GM19463 (cell line): ENCODE measurements around the gene TSEN2.
"Not testable (repeated sequence)": the region's sequence is repeated elsewhere in the genome, so short reads cannot be mapped to it uniquely, and the experiment has no call there.

Experiments
- ATAC-seq: cut with Tn5 transposase; IDR thresholded peaks from one replicate; pipeline ENCODE4 v1.9.1; 2021; ENCODE audit warnings: mild to moderate bottlenecking, moderate library complexity; ENCODE audit not compliant: unreplicated experiment

Gene TSEN2

DNA sequence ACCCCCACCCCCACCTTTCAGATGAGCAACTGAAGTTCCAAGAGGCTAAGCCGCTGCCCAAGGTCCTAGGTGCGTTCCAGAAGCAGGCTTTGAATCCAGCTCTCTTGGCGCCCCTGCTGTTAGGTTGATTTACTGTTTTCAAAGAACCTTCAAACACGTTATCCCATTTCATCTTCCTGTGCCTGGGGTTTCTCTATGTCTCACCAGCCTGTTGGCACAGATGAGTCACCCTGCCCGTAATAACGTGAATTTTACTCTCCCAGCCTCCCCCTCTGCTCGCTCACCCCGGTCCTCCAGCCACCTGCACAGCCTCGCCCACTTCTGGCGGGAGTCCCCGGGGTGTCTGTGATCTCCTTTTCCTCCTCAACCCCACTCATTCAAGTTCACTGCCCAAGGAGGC lies 13.0 kb upstream of the TSEN2 start:
- peak; percentile 48 for ATAC-seq

DNA sequence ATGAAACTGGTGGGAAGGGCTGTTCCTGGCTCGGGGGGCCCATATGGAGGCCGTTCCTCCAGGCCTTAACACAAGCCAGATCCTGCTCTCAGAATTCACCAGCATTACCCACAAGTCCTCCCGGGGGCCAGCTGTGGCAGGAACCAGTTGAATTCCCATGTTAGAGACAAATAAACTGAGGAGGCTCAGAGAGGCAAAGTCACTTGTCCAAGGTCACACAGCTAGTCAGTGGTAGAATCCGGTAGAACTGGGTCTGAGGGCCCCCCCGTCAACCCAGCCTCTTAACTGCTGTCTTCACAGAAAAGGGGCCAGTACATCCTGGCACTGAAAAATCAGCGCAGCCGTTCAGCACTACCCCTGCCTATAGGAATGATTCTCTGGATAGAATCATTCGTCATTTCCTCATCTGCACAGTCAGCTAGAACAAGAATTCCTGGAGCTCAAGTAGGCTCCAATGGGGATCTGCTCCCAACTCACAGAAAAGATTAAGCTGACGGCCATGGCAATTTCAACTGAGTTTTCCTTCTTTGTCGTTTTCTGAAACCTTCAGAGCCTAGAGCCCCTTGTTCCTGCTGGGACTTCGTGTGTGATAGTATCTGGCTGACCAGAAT lies 12.2 kb upstream of the TSEN2 start:
- ATAC-seq, result no peak

GRCh38 chr3:12472796-12473195 lies 11.5 kb upstream of the TSEN2 start:
- ATAC-seq, result no peak

GRCh38 chr3:12473511-12473910 lies 10.8 kb upstream of the TSEN2 start:
- no peak for ATAC-seq

GRCh38 chr3:12476238-12476897 lies 7.9 kb upstream of the TSEN2 start:
- ATAC-seq, result no peak

GRCh38 chr3:12477256-12477655 lies 7.0 kb upstream of the TSEN2 start:
- no peak for ATAC-seq

GRCh38 chr3:12478326-12478725 lies 6.0 kb upstream of the TSEN2 start:
- no peak for ATAC-seq

GRCh38 chr3:12479198-12479597 lies 5.1 kb upstream of the TSEN2 start:
- not testable (repeated sequence) for ATAC-seq

GRCh38 chr3:12479919-12480427 lies 4.3 kb upstream of the TSEN2 start:
- ATAC-seq, result no peak

GRCh38 chr3:12483410-12483809 lies 870 bp upstream of the TSEN2 start:
- no peak for ATAC-seq

DNA sequence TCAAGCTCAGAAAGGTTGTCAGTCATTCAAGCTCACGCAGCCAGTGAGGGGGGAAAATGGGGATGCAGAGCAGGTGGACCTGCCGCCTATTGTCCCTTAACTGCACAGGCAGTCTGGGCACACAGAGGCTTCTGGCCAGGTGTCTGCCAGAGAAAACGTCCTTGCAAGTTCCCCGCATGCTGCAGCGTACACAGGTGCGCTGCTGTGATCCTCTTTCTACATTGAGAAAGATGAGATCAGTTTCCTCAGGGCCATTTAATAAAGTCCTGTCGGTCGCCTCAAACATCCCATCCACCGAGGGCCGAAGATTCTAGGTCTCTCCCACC lies 445 bp upstream of the TSEN2 start:
- ATAC-seq, result no peak

DNA sequence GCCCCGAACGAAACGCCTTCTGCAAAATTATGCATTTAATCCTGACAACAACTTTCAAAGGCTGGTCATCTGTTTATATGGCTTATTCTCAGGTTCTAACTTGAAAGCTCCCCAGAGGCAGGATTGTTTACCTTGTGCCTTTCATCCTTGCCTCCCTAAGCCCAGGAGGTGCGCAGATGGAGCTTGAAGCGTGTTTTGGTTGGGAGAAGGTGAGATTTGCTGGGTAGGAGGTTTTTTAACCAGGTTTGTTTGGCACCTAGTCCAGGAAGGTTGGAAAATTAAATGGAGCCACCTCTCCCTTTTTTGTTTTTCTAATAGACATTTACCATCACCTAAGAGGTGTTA lies 675 bp downstream of the TSEN2 start:
- no peak for ATAC-seq

DNA sequence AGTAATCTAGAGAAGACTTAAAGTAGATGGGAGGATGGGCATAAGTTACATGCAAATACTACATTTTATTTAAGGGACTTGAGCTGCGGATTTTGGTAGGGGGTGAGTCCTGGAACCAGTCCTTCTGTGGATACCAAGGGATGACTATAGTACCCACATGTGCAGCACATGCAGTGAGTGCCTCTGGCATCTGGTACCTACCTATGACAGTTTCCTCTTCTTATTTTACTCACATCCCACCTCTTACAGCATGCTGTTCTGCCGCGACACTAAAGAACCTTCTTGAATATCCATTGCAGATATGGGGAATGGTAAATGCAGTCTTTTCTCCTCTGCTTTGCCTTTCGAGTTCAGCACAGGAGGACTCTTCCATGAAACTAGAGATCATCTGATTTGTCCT lies 1.7 kb downstream of the TSEN2 start:
- no peak for ATAC-seq

- ATAC-seq, result no peak
These were observed 2.6 kb downstream of the TSEN2 start for GRCh38 chr3:12486916-12487315.

- ATAC-seq, result no peak
These were observed 3.1 kb downstream of the TSEN2 start for GRCh38 chr3:12487336-12487735.

GRCh38 chr3:12487786-12488185 lies 3.5 kb downstream of the TSEN2 start:
- ATAC-seq, result no peak

GRCh38 chr3:12489368-12489767 lies 5.1 kb downstream of the TSEN2 start:
- ATAC-seq, result no peak

GRCh38 chr3:12489832-12490231 lies 5.6 kb downstream of the TSEN2 start:
- no peak for ATAC-seq

DNA sequence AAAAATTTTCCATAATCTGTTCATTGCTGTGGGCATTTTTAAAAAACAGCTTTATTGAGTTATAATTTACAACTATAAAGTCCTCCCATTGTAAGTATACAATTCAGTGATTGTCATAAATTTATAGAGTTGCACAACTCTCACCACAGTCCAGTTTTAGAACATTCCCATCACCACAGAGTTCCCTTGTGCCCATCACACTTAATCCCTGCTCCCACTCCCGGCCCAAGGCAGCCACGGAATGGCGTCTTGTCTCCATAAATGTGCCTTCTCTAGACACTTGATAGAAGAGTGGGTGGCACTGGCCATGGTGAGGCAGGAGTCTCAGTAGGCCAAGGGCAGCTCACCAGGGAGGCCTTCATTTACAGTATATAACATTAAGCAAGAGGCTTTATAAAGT lies 6.3 kb downstream of the TSEN2 start:
- ATAC-seq, result no peak

DNA sequence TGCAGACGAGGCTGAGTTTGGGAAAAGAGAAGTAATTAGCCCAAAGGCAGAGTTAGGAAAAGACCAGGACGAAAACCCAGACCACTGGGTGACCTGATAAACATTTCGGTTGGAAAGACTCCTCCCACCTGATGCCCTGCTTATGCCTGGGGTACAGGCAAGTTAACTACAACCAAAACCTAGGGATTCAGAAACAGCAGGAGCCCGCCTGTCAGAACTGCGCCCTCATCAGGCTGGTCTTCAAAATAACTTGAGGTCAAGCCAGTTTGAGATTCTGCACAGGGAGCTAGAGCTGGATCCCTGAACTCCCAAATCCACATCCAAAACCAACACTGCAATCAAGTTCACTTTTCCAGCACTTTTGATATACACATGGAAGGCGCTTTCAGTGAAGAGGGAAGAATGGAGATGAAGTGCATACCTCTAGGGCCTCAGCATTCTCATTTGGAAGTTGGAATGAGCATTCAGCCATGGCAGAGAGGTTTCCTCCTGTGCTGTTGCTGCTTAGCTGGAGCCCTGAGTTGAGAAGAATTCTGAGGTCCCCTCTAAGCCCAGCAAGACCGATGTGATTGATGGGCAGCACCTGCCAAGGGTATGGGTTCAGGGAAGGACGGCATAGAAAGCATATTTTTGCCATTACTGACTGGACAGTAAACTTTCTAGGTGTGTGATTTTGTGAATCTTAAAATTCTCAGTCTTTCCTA lies 11.6 kb downstream of the TSEN2 start:
- no peak for ATAC-seq

DNA sequence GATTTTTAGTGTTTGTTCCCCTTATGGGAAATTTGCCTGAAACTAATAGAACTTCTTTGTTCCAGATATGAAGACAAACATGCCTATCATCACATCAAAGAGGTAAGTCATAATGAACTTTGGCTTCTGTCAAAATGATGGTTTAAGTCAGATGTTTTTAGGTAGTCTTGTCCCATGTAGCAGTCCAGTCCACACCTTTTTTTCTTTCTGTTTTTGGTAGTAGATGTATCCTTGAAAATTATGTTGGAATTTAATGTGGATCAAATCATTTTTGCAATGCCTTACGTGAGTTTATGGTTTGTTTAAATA lies 12.1 kb downstream of the TSEN2 start:
- ATAC-seq, result no peak

DNA sequence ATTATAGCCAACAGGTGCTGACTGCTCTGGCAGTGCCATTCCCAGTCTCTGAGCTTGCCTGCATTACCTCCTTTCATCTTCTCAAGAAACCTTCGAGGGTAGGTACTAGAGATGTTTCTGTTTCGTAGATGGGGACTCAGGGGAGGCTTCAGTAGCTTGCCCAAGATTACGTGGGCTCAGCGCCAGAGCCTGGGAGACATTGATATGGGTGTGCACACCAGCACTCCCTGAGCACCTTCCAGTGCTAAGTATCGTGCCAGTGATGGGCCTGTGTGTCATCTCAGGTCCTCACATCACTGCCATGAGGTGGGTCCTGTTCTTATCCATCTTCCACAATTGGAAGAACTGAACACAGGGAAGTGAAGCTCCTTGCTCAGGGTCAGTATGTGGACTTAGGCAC lies 15.2 kb downstream of the TSEN2 start:
- no peak for ATAC-seq
